ENCODE results near the gene FZD4. TPM values are rescaled to one million over a fixed set of nuclear protein-coding genes. Genes with fewer than 3 reads are reported as not detected.
"Not testable (repeated sequence)": the region's sequence is repeated elsewhere in the genome, so short reads cannot be mapped to it uniquely, and the experiment has no call there.

FZD4 gene
- 40.7 TPM for total RNA-seq

DNA sequence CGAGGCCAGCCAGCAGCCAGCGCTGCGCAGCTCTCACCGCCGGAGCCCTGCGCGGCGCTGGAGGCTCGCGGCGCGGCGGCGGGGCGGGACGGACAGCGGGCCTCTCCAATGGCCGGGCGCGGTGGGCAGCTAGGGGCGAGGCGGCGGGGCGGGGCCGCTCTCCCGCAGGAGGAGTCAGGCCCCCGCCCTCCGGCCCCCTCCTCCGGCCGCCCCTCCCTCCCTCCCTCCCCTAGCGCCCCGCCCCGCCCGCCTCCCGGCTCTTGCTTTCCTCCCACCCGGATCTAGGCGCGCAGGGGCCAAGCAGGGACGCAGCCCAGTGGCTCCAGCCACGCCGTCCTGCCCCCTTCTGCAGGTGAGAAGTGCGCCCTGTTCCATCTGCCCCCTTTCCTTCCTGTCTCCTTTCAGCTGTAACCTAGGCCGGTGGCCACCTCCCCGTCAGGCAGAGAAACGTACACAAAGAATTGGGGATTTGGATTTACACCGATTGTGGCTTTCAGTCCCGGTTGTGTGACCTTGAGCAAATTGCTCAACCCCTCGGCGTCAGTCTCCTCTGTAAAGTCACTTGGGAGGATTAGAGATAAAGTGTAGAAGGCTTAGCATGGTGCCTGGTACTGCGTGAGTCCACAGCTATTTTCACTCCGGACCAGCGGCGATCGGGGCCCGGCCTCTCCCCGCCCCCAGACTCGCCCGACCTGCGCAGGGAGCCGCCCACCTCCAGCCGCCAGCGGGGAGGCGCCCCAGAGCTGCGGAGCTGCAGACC is at the start of gene FZD4:
Gene FZD4 (minus strand): TSS at position 35 of the 760 bp plus-strand sequence. CDS start 310 bp downstream, outside the sequence.
- peak; percentile 91 for ATAC-seq
- DNase-seq (ENCODE audit: low spot score) = peak; percentile 93
- intact Hi-C loops (cut with DNase I) = no loop called here

DNA sequence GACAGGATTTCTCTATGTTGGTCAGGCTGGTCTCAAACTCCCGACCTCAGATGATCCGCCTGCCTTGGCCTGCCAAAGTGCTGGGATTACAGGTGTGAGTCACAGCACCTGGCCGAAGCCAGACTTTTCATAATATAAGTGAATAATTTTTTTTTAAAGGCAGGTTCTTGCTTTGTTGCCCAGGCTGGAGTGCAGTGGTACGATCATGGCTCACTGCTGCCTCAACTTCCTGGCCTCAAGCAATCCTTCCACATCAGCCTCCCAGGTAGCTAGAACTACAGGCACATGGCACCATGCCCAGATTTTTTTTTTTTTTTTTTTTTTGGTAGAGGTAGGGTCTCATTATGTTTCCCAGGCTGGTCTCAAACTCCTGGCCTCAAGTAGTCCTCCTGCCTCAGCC is 49.1 kb upstream of the FZD4 start:
- ATAC-seq; DNase-seq (ENCODE audit: low spot score); intact Hi-C loops (cut with DNase I): not testable (repeated sequence)

DNA sequence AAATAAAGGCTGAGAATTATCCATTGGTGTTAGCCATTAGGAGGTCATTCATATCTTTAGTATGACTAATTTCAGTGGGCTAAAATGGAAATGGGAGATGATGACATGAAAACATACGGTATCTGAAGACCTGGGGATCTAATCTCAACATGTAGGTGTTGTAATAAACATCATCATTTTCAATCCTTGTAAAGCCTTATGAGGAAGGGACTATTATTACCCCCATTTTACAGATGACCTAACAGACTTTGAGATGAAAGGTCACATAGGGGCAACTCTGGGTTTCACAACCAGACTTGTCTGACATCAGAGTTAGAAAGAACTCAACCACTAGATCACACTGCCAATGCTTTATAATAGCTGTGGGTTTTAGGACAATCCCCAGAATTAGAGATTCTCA is 47.7 kb upstream of the FZD4 start:
- intact Hi-C loops (cut with DNase I) = no loop called here
- DNase-seq (ENCODE audit: low spot score) (no peak), ATAC-seq (no peak)

DNA sequence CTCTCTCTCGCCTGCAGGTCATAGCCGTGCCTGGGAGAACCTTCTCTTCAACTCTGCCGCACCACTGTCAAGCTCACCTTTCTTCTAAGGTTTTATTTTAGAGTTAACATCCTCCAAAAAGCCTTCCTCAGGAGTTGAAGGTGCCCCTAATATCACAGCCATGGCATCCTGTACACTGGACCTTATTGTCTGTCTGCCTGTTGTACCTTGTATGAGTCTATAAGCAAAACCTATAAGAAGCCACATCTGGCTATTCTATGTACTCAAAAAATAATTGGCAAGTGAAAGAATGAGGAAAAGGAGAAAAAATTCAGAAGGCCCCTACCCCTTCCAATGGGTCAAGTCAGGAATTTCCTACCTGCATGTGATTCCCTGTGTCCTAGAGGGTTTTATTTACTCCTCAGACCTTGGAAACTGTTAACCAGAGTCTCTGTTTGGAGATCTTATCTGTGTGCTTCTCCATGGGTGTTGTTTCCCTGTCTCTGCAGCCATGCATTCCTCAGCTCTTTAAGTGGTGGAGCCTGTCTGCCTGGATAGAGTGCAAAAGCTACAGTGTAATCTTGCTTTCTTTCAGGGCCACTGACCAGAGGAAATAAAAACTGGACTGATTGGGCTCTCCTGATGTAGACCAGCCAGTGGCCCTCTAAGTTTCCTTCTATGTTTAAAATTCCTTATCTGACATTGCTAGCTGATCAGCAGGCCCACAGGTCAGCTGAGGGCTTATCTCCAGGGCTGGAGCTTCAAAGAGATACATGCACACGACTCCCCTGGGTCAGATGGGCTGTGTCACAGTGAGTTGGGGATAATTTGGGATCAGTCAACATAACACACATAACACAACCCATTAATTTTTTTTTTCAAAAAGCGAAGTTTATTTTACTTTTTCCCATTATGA is 44.9 kb upstream of the FZD4 start:
- ATAC-seq = no peak
- intact Hi-C loops (cut with DNase I) = no loop called here
- no peak for DNase-seq (ENCODE audit: low spot score)

DNA sequence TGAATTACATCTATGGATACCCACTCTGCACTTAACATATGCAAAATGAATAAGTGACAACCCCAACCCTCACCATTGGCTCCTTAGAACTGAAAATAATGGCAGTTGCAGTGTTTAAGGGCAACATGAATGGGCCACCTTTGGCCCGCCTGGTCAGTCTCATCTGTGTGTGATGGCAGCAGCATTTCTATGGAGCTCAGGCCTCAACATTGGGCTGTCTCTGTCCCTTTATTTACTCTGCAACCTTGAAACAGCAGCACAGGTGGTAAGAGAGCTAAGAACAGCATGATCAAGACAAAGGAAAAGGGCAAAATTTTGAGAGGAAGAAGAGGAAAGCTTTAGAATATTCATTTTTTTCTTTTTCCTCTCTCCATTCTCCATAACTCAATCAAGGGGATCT is 44.2 kb upstream of the FZD4 start:
- DNase-seq (ENCODE audit: low spot score) = no peak
- intact Hi-C loops (cut with DNase I) = no loop called here
- ATAC-seq = no peak

DNA sequence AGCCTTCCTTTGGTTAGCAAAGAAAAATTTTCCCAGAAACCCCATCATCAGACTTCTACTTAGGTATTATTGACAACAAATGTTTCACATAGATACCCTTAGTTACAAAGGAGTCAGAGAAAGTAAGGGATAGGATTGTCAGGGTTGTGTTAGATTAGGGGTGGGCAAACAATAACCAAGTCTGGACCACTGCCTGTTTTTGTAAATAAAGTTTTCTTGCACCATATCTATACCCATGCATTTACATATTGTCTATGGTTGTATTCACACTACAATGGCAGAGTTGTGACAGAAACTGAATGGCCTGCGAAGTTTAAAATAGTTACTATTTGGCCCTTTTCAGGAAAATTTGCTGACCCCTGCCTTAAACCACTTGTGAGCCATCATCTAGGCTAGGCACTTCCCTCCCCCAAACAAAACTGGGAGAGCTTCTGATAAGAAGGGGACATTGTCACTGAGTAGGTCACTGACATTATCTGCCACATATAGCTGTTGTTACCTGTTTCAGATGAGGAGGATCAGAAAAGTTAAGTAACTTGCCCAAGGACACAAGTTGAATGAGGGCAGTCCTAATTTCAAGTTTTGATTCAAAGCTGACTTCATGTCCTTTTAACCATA is 41.9 kb upstream of the FZD4 start:
- ATAC-seq (no peak), DNase-seq (ENCODE audit: low spot score) (no peak)
- intact Hi-C loops (cut with DNase I) = no loop called here

DNA sequence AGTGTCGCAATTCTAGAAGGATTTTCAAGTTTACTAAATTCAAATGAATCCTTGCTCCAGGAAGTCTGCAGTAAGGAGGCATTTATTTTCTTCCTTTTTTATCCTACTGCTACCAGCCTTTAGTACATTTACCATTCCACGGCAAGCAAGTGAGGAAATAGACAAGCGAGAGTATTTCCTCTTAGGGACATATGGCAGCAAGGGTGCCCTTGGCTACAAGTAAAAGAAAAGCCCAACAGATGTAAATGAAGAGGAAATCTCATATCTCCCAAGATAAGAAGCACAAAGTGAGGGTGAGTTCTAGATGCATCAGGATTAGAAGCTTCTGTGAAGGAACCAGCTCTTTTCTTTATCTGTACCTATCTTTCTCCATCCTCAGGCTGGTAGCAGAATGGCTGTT is 37.8 kb upstream of the FZD4 start:
- ATAC-seq = no peak
- DNase-seq (ENCODE audit: low spot score) = no peak
- intact Hi-C loops (cut with DNase I) = no loop called here

DNA sequence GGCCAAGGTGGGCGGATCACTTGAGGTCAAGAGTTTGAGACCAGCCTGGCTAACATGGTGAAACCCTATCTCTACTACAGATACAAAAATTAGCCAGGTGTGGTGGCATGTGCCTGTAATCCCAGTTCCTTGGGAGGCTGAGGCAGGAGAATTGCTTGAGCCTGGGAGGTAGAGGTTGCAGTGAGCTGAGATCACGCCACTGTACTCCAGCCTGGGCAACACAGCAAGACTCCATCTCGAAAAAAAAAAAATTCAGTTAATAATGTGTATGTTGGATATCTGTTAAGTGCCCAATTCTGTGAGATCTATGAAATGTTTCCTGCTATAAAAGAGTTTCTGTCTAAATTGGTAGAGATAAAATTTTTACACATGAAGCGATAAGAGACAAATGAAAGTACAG is 37.1 kb upstream of the FZD4 start:
- ATAC-seq; DNase-seq (ENCODE audit: low spot score); intact Hi-C loops (cut with DNase I): not testable (repeated sequence)

DNA sequence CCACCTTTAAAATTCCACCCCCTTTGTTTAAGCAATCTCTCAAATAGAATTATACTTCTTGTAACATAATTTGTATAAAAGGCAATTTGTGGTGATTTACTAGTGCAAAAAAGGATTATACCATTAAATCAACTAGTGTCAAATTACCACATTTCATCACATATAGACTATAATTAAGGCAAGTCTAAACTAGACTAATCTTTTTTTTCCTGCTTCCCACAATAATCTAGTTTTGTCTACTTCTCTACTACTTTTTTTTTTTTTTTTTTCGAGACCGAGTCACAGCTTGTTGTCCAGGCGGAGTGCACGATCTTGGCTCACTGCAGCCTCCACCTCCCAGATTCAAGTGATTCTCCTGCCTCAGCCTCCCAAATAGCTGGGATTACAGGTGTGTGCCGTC is 36.1 kb upstream of the FZD4 start:
- no peak for DNase-seq (ENCODE audit: low spot score)
- intact Hi-C loops (cut with DNase I) = no loop called here
- ATAC-seq = no peak

DNA sequence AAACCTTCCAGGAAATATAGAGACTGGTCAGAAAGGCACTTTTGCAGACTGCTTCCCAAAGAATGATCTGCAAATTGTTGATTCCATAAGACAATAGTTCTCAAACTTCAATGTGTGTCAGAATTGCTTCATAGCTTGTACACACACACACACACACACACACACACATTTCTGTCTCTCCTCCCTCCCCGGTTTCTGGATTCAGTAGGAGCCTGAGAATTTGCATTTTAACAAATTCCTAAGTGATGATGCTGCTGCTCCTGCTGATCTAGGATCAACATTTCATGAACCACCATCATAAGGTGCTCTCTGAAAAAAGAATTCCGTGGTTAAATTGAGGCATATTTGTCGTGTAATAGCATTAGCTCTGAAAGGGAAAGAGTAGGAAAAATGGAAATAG is 35.3 kb upstream of the FZD4 start:
- intact Hi-C loops (cut with DNase I) = no loop called here
- ATAC-seq (no peak), DNase-seq (ENCODE audit: low spot score) (no peak)

DNA sequence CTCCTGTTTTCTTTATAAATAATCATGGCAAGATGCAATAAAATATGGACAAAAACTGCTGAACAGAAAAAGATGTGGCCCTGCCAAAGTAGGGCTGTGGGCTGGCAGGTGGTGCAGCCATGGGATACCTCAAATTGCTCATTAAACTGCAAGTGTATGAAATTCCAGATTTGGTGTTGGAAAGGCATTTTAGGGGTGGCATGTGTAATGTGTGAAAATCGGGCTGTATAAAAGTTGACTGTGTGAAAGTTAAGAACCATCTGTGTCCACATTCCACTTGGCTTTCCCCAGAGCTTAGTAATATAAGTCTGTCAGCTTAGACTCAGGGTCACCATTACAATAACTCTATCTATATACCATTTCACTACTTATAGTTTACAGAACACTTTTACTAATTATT is 34.8 kb upstream of the FZD4 start:
- intact Hi-C loops (cut with DNase I) = no loop called here
- no peak for DNase-seq (ENCODE audit: low spot score)
- ATAC-seq = peak; percentile 38

DNA sequence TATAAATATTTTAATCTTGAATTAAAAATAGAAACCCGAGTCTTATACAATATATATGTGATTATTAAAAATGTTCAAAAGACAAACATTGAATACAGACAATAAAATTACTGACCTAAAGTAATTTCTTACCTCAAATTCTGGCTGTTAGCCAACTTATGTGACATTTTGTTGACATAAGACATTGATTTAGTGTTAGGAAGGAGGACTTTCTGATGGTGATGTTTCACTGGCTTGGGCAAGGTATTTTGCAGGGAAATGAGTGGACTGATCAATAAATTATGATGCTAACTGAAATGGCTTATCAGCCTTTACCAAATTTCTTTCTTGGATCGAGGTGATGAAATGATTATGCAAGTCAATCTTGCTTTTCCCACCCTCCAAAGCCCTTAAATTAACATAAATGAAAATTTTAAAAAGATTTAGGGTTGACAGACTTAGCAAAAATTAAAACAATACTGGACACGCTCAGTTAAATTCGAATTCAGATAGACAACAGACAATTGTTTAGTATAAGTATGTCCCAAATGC is 33.2 kb upstream of the FZD4 start:
- intact Hi-C loops (cut with DNase I) = no loop called here
- DNase-seq (ENCODE audit: low spot score) (no peak), ATAC-seq (no peak)

DNA sequence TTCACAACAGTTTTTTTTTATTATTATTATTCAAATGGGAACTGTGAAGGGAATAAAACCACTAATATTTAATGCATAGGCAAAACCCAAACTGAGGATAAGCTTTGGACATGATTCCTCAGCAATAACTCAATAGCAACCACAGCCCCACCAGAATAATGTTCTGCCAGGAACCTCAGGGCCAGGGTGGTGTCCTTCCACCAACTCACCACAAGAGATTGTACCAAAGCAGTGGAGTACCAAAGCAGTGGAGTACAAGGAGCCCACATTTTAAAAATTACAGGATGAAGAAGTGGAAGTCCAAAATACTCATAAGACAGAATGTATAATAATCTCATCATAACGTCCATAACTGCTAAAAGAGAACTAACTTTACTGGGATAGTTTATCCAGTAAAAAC is 32.5 kb upstream of the FZD4 start:
- DNase-seq (ENCODE audit: low spot score) (no peak), ATAC-seq (no peak)
- intact Hi-C loops (cut with DNase I) = no loop called here

DNA sequence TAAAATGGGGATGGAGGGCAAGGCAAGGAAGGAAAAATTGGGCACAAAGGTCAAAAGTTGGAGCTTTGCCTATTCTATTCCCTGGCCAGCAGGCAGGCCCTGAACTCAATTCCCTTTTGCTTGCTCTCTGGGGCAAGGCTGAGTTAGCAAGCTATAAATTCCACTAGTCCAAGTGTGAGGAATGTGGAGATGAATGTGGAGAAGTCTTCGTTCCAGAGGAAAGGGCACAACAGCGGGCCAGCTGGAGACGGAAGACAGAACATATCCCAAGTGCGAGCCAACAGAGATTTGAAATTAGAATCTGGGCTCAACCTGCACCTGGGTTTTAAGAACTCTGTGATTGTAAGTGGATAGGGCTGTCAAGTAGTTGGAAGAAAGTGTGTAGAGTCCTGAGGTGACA is 29.5 kb upstream of the FZD4 start:
- ATAC-seq (peak; percentile 29), DNase-seq (ENCODE audit: low spot score) (no peak)
- intact Hi-C loops (cut with DNase I) = no loop called here

DNA sequence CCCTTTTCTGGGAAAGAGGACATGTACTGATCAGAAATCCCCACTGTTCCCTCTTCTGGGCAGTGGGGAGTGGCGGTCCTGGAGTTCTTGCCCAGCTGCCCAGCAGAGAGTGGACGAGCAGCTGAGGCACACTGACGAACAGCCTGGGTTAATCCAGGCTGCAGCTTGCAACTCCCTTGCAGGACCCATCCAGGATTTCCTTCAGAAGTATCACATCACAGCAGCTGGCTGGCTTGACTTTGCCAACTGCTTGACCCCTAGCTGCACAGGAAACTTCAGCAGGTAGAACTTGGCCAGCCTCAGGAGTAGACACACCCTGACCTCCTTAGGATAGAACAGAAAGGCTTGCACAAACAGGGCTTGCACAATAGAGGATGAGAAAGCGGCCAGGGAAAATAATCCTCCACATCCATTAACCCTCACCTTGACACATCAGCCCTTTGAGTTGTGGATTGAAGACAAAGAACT is 27.9 kb upstream of the FZD4 start:
- intact Hi-C loops (cut with DNase I) = no loop called here

DNA sequence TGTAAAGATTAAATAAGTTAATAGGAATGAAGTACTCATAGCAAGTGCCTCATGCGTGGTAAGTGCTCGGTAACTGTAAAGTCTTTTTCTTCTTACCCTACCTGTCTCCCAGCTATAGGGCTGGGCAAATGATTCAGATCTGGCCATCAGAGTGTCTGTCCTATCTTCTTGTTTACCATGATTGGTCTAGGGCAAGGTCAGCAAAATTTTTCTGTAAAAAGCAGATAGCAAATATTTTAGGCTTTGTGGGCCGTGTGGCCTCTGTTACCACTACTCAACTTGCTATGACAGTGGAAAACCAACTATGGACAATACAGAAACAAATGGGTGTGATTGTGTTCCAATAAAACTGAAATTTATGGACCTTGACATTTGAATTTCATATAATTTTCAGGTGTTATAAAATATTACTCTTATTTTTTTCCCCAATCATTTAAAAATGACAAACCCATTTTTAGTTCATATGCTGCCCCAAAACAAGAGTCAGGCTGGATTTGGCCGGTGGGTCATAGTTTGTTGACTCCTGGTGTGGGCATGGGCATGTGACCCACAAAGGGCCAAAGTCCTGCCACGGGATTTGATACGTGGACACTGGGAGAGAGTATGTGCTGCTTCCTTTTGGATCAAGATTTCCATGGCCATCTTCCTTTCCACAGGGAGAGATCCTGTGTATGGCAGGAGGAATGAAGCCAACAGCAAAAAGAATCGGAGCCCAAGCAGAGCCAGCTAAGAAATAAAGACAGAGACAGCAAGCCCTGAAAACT is 26.8 kb upstream of the FZD4 start:
- ATAC-seq = no peak

More for the DNA sequence above, 27.9 kb upstream of the FZD4 start:
- DNase-seq (ENCODE audit: low spot score) = no peak
- peak; percentile 70 for ATAC-seq

DNA sequence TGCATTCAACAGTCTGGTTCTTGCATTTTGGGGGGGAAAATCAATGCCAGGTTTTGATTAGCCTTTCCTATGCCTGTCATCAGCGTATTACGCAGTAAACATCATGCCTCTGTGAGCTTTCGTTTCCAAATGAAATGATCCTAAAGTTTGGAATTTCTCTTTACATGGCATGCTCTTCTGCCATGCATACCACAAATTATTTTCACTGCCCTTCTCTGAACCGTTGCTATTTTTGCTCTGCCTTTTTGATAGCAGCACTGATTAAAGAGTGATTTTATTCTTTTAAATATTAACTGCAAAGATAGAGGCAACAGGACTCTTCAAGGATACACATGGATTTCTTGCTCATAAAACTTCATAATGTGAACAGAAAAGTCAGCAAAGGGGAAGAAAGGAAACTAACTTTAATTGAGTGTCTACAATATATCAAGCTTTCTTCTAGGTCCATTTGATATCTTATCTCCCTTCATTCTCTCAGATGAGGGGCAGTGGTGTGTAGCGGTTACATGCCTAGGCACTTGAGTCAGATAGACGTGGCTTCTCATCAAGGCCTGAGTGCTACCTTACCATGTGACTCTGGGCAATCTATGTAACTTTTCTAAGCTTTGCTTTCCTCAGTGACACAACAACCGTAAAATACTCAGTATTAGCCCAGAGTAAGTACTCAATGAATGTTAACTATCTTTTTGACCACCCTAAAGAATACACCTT is 25.0 kb upstream of the FZD4 start:
- no peak for ATAC-seq

More for the DNA sequence above, 26.8 kb upstream of the FZD4 start:
- DNase-seq (ENCODE audit: low spot score) = no peak
- intact Hi-C loops (cut with DNase I) = no loop called here

More for the DNA sequence above, 25.0 kb upstream of the FZD4 start:
- no peak for DNase-seq (ENCODE audit: low spot score)
- intact Hi-C loops (cut with DNase I) = no loop called here

All from sciatic nerve (tissue), 2 donors.